HL-60 (cell line): Measurements from ENCODE around the gene PRR15L.

ENCODE experiments used
- DNase-seq, 2 experiments: peaks; one replicate each; pipeline ENCODE4 v3.0.0-alpha.2; 2010 to 2020; ENCODE audit warnings: low read depth in 1 of 2, low spot score in 1 of 2
- H3K27ac ChIP-seq: fragments of 250-450 bp; sonication (Bioruptor Pico); replicated peaks from 2 replicates; pipeline ENCODE4 v1.5.1; 2020; ENCODE audit warnings: mild to moderate bottlenecking, moderate library complexity
- H3K27me3 ChIP-seq: fragments of 250-450 bp; sonication (Bioruptor Pico); 2 replicates; pipeline ENCODE4 v1.5.1; 2021; ENCODE audit warnings: mild to moderate bottlenecking, moderate library complexity; ENCODE audit not compliant: insufficient read depth, poor library complexity, severe bottlenecking
- H3K4me3 ChIP-seq: replicated peaks from 2 replicates; pipeline ENCODE4 v1.5.1; 2011; ENCODE audit warnings: mild to moderate bottlenecking, control low read depth, low read length; ENCODE audit not compliant: insufficient read depth
- CTCF ChIP-seq: IDR thresholded peaks from one replicate; pipeline ENCODE4 v1.5.1; 2011; ENCODE audit warnings: low read length, control low read depth, inconsistent platforms; ENCODE audit not compliant: insufficient read depth
- GABPA ChIP-seq: IDR thresholded peaks from 2 replicates; pipeline ENCODE4 v1.6.1; 2012; ENCODE audit warnings: low read depth
- POLR2AphosphoS5 ChIP-seq: IDR thresholded peaks from 2 replicates; pipeline ENCODE4 v1.6.1; 2012; ENCODE audit warnings: low read depth
- REST ChIP-seq: IDR thresholded peaks from 2 replicates; pipeline ENCODE4 v1.6.1; 2012; ENCODE audit warnings: low read depth; ENCODE audit not compliant: insufficient replicate concordance
- SPI1 ChIP-seq: IDR thresholded peaks from 2 replicates; pipeline ENCODE4 v1.6.1; 2012; ENCODE audit warnings: low read depth, mild to moderate bottlenecking, borderline replicate concordance

PRR15L gene

GRCh38 chr17:47973541-47973940 is 15.9 kb upstream of the PRR15L start:
- TF ChIP-seq REST (no peak), CTCF (no peak), GABPA (no peak), POLR2AphosphoS5 (no peak), SPI1 (no peak)
- no peak overlapping the region for H3K4me3 ChIP-seq
- H3K27me3 ChIP-seq, result no peaks in the 10 kb centered on the region
- H3K27ac ChIP-seq, result no peak overlapping the region
- no peak for DNase-seq

GRCh38 chr17:47970725-47971499 is 13.2 kb upstream of the PRR15L start, which contains the start of gene CDK5RAP3:
TSS of gene CDK5RAP3 (plus strand) at chr17:47971113. CDS start at chr17:47971147, 34 bp downstream.
- Histone ChIP-seq H3K4me3 (peak within 1 kb of the TSS; percentile 95), H3K27me3 (no peaks in the 10 kb centered on the region), H3K27ac (peak within 1 kb of the TSS; percentile 78)
- TF ChIP-seq REST, result peak; percentile 52
- TF ChIP-seq POLR2AphosphoS5, result peak; percentile 95
- peak; percentile 81; the same call in 1 of the 2 replicates for TF ChIP-seq SPI1
- peak; percentile 87 for TF ChIP-seq CTCF
- TF ChIP-seq GABPA, result no peak; the same call in 1 of the 2 replicates
- peak; percentile 99 to 100 for DNase-seq

GRCh38 chr17:47969930-47970724 is 12.4 kb upstream of the PRR15L start:
- Histone ChIP-seq H3K27me3 (no peaks in the 10 kb centered on the region), H3K27ac (peak overlapping the region; percentile 10), H3K4me3 (peak overlapping the region; percentile 33)
- DNase-seq, result no peak
- no peak for TF ChIP-seq SPI1

GRCh38 chr17:47968836-47969235 is 11.2 kb upstream of the PRR15L start:
- Histone ChIP-seq H3K4me3 (no peak overlapping the region), H3K27me3 (no peaks in the 10 kb centered on the region), H3K27ac (no peak overlapping the region)
- TF ChIP-seq GABPA, result no peak
- no peak for TF ChIP-seq CTCF
- TF ChIP-seq POLR2AphosphoS5, result no peak
- no peak for TF ChIP-seq SPI1
- TF ChIP-seq REST, result no peak
- no peak for DNase-seq
